Hematopoietic multipotent progenitor cell treated with erythropoietin and hydrocortisone succinate and interleukin-3 and kit ligand, for 4 days (in vitro differentiated cells): ENCODE results near the gene CALCR.
"Not testable (repeated sequence)": the region's sequence is repeated elsewhere in the genome, so short reads cannot be mapped to it uniquely, and the experiment has no call there.

Experiments used
- DNase-seq: peaks from one replicate; pipeline ENCODE4 v3.0.0-alpha.2; 2015

The CALCR gene

DNA sequence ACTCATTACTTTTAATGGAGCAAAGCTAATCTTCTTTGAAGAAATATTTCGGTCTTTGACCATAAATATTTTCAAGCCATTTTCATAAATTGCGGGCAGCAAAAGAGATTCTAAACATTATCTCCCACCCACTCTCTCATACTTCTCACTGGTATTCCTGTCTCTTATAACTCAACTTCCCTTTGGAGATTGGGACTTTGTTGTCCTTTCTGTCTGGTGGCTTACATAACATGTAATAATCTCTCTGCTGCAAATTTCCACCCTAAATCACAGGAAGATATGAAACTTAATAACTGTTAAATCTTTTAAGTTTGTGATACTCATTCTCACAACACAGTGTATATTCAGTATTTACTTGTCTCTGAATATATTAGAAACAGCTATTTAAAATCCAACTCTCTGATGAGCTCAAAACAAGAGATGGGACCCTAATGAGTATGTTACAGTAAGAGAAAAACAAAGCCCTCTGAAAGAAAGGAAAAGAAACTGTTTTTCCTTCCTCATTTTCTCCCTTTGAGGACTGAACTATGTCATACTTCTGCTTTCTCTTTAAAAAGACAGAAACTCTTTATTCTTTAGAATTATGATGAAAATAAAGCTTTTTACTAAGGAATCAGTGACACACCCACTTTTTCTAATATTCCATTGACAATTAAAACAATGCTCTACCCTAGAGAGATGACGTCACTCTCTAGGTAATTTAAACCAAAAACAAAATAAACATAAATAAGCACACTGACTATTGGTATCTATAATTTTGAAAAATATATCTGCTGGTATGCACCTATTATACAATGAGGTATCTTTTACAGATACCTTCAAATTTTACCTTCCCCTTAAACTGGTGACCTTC lies 14.7 kb downstream of the CALCR start:
- DNase-seq = peak; percentile 37

DNA sequence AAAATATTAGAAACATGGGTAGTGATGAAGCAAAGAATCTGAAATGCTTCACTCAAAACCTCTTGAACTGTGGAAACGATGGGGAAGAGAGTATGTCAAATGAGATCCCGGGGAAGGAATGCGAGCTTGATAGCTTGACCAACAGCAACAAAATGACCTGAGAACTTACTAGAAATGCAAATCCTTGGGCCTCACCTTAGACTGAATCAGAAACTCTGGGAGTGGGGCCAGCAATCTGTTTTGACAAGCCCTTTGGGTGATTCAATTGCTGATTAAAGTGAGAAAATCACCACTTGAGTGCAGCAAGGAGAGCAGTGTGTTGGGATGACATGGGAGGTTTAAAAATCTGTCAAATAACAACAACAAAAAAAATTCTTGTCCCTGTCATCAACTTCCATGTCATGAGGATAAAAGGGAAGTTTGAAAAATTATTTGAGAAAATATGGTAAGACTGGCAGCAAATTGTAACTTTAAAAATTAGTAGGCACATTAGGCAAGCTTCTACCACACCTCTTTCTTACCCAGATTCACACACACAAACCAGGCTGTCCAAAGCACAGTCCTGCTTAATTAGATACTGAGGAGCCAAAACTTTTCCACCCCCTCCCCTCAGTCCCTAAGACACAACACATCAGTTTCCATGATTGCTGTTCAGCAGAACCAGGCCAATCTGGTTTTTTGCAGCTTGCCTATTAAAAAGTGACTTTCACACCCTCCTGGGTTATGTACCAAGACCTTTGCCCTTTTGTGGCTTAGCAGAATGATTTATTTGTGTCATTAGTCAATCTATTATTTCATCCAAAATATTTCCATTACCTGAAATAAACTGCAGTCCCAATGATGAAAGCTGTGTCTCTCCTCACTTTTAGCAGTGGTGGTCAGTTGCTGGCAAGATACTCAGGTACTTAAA lies 15.6 kb downstream of the CALCR start:
- DNase-seq = no peak

DNA sequence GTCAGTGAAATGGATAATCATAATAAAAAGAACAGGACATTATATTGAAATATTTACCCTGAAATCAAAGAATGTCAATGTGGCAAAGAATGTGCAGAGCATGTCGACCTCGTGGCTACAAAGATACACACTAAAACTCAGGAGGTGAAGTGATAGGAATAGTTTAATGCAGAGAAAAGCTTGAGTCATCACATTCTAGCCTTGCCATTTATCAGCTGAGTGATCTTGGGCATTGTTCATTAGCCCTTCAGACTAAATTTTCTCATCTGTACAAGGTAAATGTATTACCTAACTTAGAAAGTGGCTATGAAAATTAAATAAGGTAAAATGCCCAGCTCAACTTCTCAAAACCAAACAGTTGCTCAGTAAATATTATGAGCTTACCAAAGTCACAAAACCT lies 22.6 kb downstream of the CALCR start:
- no peak for DNase-seq

DNA sequence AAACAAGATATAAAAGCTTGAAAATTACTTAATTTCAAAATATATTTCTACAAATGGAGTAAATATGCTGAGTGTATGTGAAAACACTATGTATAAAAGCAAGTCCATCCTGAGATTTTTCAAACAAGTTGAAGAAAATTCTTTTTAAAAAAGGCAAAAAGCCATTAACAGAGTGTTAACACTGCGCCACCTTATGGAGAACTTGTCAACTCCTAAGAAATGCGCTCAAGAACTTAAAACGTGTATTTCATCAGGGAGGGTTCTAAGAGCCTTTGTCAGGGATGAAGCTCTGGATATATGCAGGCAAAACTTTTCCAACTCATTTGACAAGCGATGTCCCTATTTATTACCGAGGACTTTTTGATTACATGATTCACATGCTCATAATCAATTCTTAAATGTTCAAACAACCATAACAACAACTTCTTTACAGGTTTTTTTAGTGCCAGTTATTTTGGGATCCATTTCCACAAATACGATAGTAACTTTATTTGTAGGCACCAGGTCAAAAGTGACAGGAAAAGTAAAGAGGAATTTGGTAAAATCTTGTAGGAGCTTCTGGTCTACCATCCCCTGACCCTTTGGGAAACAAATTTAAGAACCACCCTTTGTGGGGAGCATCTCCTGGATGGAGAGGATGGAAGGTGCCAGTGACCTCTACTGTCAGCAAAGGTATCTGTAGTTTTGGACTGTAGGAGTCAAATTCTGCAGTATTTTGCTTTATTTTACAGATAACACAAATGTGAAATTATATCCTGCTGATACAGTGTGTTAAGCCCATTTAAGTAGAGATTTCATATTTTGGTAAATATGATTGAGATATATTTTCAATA lies 23.2 kb downstream of the CALCR start:
- peak; percentile 73 for DNase-seq

DNA sequence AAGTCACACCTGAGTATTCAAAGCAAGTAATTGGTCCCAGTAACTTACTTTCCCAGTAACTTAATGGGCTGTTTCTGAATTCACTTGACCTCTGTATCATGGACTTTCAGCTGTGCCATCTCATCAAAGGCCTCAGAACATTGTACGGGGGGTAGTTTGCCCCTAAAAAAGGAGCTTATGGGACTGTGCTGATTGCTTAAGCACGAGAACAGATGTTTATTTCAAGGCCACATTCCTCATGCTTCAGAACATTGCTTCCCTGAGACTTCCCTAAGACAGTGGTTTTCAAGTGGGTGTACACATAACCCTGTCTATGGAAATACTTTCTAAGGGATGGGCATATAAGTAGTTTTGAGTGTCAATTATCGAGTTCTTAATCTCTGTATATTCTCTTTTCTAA lies 26.8 kb downstream of the CALCR start:
- no peak for DNase-seq

DNA sequence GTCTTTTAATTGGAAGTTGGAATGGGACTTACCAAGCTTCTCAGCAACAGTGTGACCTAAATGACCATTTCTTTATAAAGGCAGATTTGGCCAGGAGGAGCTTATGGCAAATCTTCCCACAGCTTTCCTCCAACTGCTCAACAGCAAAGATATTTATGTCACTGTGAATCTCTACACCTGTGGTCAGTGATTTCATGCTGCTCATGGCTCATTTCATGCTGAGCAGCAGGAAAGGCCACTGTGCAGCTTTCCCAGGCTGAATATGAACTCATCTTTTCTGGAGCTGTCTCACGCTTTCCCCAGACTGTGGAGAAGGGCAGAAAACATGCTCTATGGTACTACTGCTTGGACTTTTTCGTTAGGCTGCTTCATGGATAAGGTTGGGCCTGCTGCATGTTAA lies 29.8 kb downstream of the CALCR start:
- DNase-seq = no peak

DNA sequence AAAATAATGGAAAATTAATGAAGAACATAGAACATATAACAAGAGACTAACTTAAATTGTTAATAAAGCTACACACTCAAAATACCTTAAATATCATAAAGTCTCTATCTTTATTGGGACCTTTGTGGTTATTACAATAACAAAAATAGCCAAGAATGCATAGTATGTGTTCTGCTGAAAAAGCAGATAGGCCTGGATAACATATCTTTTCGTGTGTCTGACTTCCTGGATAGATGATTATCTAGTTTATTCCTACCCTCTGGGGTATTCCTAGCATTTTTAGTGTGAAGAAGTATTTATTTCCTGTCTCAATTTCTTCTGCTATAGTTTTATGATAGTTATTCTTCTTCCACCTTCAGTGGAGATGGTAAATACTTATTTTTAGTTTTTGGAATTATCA lies 36.5 kb downstream of the CALCR start:
- no peak for DNase-seq

DNA sequence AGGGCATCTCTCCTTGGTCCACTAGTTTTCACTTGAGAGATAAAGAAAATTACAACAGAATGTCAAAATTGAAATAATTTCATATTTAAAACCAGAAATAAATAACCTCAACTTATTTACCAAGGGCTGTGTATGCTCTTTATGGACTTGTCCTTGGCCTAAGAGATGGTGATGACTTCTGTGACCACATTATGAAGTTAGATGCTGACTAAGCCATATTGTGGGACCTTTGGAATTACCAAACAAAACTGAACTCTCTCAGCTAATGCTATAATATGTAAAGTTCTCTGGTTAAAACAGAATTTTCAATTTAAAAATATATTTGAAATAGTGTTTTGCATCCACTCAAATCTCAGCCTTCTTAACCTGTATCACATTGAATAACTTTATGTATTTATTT lies 38.9 kb downstream of the CALCR start:
- DNase-seq = no peak

DNA sequence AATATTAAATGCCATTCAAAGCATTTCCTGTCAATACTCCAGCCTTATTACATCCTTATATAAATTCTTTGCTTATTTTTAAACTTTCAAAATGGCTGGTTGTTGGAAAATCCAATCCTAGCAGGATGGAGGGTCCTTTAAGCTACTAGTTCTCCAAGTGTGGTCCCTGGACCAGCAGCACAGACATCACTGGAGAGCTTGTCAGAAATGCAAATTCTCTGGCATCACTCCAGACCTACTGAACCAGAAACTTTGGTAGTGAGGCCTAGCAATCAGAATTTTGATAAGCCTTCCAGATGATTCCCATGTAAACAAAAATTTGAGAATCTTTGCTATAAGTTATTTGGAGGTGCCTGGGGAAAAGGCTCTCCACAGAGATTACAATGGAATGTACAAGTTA lies 43.8 kb downstream of the CALCR start:
- no peak for DNase-seq

DNA sequence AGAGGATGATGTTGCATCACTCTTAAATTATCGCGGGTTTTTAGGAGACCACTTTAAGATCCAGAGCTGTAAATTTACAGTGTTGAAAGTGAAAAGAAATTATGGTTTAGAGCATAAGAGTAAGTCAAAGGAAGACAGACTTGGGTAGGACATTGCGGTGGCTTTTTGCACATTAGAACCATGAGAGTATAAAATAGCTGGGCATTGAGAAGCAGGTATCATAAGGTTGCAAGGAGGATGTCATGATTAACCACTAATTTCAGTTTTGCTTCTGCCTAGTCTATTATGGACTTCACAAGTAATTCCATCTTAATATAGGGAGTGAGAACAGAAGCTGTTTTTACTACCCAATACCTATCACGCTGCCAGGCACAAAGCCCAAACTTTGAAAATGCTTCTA lies 57.7 kb downstream of the CALCR start:
- DNase-seq = no peak

DNA sequence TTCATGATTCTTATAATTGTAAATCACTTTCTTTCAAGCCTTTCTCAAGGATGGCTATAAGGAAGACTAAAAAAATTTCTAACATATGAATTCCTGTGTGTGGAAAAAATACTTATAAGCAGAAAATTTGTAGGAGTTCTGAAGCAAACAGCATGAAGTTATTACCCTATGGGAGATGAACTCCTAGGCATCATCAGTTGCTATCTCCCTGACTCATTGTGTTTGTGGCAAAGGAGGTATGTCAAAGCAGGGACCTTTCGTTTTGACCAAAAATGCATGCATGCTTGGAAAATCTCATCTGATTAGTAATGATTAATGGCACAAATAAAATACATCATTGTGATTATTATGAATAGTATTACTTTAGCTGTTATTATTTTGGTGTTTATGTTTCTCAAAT lies 59.4 kb downstream of the CALCR start:
- no peak for DNase-seq

DNA sequence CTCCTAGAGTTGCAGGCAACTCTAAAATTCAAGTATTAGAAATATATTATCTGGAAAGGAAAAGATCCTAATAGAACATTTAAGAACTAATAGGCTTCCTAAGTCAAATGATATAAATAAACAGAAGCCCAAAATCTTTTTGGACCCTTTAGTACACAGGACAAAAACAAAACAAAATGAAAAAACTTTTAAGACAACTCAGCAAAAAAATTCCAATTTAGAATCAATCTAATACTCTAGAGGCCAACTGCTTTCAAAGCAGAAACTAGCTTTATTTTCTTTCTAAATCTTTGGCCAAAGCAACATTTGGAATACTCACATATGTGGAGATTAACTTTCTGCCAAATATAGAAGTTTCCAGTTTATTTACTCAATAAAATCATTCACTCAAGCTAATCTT lies 65.2 kb downstream of the CALCR start:
- DNase-seq = no peak

DNA sequence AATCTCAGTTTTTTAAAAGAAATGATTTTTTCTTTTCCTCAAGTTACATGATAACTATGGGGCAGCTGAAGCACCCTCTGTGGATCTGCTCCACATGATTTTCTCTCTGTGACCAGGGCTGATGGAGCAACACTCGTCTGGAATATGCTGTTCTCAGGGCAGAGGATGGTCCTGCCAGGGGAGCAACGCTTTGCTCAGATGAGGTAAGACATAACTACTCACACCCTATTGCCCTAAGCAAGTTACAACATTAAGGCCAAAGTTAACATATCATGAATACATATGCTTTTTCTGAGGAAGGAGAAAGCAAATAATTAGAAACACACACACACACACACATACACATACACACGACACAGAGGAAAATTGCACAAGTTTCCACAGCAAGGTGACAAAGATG lies 71.4 kb downstream of the CALCR start:
- no peak for DNase-seq

DNA sequence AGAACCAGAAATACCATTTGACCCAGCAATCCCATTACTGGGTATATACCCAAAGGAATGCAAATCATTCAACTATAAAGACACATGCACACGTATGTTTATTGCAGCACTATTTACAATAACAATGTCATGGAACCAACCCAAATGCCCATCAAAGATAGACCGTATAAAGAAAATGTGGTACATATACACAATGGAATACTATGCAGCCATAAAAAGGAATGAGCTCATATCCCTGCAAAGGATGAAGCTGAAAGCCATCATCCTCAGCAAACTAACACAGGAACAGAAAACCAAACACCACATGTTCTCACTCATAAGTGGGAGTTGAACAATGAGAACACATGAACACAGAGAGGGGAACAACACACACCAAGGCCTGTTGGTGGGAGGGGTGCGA lies 82.7 kb downstream of the CALCR start:
- not testable (repeated sequence) for DNase-seq

DNA sequence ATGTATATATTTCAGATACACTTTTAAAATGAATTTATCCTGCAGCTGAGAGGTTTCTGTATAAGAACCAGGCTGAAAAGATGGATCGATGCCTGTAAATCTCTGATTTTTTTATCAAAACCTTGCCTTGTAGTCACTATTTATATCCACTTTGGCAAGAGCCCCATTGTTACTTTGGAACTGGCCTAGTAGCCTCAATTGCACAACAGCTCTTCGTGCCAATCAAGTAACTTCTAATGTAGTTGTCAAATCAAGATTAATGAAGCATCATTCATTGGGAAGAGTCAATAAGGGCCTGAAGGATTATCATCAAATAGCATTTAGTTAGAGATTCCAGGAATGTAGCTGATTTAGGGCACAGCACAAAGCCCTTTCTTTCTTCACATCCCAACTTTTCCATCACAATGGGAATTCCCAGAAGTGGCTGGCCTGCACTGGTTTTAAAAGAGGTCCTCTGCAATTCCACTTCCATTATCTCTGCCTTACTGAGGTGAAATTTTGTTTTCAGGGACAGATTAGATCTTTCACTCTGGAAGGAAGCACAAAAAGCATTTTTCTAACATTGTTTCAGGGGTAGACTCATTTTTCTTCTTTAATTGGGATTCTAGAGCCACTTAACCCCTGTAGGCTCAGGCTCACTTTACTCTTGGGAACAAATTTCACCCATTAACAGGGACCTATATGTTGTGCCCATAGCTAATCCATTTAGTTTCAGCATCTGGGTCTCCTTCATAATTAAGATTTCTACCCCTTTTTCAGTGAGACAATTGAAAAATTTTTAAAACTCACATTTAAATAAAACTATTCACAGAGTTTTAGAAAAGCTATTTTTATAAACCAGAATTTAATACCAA lies 97.8 kb downstream of the CALCR start:
- DNase-seq = no peak

DNA sequence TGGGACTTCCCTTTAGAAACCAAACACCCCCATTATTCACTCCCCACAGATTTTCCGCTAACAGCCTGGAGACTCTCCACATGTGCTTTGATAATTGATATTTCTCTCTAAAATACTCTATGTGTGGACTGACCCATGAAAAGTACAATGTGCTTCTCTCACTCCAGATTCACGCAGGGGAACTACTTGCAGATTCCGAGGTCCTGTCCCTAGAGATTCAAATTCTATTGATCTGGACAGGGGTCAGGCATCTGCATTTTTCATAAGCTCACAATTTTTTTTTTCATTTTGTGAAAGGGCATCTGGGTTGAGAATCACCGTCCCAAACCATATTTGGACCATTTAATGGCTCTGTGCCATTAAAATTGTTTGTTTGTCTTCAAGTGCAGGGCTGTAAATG lies 98.7 kb downstream of the CALCR start:
- DNase-seq = no peak

DNA sequence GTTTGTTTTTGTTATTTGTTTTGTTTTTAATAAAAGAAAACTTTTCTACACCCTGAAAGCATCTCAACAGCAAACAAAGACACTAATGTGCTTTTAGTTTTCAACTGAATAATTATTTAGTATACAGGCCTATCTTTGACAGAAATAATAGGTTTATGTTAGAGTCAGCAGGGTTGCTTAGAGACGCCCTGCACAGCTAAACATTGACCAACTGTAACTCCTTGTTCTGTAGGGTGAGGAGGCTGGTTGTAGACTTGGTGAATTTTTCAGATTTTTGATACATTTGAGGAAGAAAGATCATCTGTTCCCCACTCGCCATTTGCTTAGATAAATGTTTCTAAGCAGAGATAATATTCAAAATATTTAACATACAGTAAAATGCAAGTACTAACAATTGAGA lies 103.1 kb downstream of the CALCR start:
- no peak for DNase-seq

DNA sequence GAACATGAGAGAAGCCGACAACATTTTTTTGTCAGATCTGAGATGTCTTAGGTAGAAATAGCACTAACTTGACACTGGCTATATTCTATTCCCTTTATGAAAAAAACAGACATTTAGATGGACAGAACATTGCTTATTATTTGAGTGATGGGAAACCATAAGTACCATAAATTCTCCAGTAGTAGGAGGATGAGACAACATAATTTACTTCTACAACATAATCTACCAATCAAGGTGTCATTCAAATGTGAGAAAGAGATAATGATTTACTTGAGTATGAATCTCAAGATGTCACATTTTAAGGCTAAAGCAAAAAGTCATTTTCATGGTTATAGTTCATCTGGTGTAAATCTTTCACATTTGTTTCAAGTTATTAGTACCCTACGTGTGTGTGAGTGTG lies 110.8 kb downstream of the CALCR start:
- DNase-seq = no peak

DNA sequence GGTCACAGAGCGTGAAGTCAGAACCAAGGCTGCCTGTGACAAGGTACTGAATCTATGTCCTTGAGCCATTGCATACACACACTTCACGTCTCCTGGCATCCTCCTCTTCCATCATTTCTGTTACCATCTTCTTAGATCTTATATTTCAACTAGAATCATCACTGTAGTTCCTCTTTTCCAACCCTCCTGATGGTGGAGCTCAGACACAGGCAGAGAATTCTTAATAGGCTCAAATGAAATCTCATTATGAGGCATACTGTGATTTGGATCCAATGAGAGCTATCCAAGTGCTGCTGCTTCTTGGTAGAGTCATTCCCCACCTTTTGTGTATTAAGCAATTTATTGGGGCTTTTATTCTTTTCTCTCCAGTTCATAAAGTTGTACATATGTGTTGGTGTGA lies 113.2 kb downstream of the CALCR start:
- DNase-seq = peak; percentile 36

DNA sequence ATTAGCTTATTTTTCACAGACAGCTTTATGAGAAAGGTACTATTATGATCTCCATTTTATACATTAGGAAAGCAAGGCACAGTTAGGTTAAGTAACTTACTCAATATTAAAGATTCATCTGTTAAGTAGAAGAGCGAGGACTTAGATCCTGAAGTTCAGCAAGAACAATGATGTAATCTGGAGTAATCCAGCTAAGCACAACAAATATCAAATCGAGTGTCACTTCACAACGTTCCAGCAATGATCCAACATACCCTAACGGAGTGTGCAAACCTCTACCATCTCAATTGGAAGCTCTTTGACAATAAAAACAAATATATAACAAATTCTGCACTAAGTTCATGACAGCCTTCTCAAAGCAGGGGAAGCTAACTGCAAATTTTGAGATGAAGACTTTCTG lies 121.3 kb downstream of the CALCR start:
- DNase-seq = no peak

DNA sequence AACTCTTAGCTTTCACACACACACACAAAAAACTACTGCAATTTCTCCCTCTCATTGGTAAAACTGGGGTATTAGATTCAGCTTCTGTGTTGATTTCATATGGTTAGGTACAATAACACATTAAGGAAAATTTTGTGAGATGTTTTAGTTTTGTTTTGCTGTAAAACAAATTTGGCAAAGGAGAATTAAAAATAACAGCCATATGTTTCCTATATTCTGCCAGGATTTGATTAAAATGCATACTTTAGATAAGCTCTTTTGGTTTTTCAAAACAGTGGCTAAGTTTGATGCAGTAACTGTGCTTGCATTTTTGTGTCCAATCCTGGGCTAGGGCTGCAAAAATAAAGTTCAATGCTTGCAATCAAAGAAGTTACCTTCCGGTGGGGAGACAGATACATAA lies 126.3 kb downstream of the CALCR start:
- no peak for DNase-seq

DNA sequence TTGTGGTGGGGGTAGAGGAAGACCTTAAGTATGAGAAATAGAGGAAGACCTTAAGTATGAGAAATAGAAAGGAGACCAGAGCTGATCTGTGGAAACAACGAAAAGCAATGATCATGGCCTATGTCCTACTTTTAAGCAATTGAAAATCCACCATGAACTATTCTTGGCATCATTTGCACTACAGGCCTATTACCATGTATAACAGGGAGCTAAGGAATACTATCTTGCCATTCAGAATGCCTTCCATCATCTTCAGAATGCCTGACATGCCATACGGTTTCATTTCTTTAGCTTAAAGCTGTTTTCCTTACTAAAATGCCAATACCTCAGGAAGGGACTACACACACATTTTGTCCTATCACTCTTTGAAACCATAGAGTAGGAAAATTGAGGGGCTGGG lies 127.0 kb downstream of the CALCR start:
- no peak for DNase-seq
